Peyer's patch (tissue), 4 donors: ENCODE results near the gene ZNF787. TPM values are rescaled to one million over a fixed set of nuclear protein-coding genes. Genes with fewer than 3 reads are reported as not detected.
A peak's percentile ranks its signal among the peaks of the same experiment; 100 is the strongest.

Source experiments
- DNase-seq, 3 donors: peaks; one replicate each; pipeline ENCODE4 v3.0.0-alpha.2; 2017 to 2019
- H3K27ac ChIP-seq, 4 donors: fragments of 200-600 bp; sonication (generic); one replicate each; pipeline ENCODE4 v1.5.1; 2016 to 2019
- H3K27me3 ChIP-seq, 2 donors: fragments of 200-600 bp; sonication (generic); one replicate each; pipeline ENCODE4 v1.5.1; 2019
- H3K36me3 ChIP-seq, 3 donors: fragments of 200-600 bp; sonication (generic); one replicate each; pipeline ENCODE4 v1.5.1; 2016 to 2019
- H3K4me1 ChIP-seq, 4 donors: fragments of 200-600 bp; sonication (generic); one replicate each; pipeline ENCODE4 v1.5.1; 2016 to 2019
- H3K4me3 ChIP-seq, 4 donors: fragments of 200-600 bp; sonication (generic); 1 replicate in 3 of 4; 2 replicates in 1 of 4; pipeline ENCODE4 v1.5.1; 2016 to 2019; ENCODE audit warnings: mild to moderate bottlenecking in 1 of 4
- H3K9me3 ChIP-seq, 4 donors: fragments of 200-600 bp; sonication (generic); one replicate each; pipeline ENCODE4 v1.5.1; 2016 to 2019; ENCODE audit warnings: mild to moderate bottlenecking in 1 of 4
- CTCF ChIP-seq, 6 experiments: fragments of 450-650 bp in 4 of 6; fragments of 200-600 bp in 2 of 6; sonication (generic) in 1 of 6; IDR thresholded peaks; one replicate each; pipeline ENCODE4 v1.5.1; 2017 to 2019; ENCODE audit warnings: antibody characterized with exemption in 6 of 6, mild to moderate bottlenecking in 3 of 6, moderate library complexity in 1 of 6
- POLR2A ChIP-seq, 2 donors: fragments of 450-650 bp; IDR thresholded peaks; one replicate each; pipeline ENCODE4 v1.5.1; 2017; ENCODE audit warnings: antibody characterized with exemption in 2 of 2, mild to moderate bottlenecking in 2 of 2, moderate library complexity in 2 of 2
- total RNA-seq, 4 donors: library from RNA; depleted of rRNA; stranded (reverse); fragments of >200 nt; gene quantifications; one replicate each; pipeline ENCODE4 v1.1.0, GENCODE V29; 2016

Gene ZNF787
- total RNA-seq, 4 donors from 2014 or later: 19.0 to 42.1 (median 26.9) TPM

GRCh38 chr19:56115490-56115889 lies 5.6 kb downstream of the ZNF787 start:
- TF ChIP-seq POLR2A (IDR thresholded peaks at IDR 0.05) (no peak), CTCF (IDR thresholded peaks at IDR 0.05) (no peak)
- H3K4me1 ChIP-seq: peaks cover 21 to 87% (median 52%) of the 10 kb centered on the region in 4 donors
- H3K4me3 ChIP-seq: no peak overlapping the region
- no peaks in the 10 kb centered on the region for H3K27me3 ChIP-seq
- H3K36me3 ChIP-seq: peaks cover 0 to 6% (median 0%) of the 10 kb centered on the region in 3 donors
- DNase-seq: no peak
- H3K27ac ChIP-seq: no peak overlapping the region
- no peaks in the 10 kb centered on the region for H3K9me3 ChIP-seq

GRCh38 chr19:56114778-56115110 lies 6.4 kb downstream of the ZNF787 start:
- Histone ChIP-seq H3K4me1 (peaks cover 21 to 89% (median 52%) of the 10 kb centered on the region in 4 donors), H3K36me3 (peaks cover 0 to 6% (median 0%) of the 10 kb centered on the region in 3 donors), H3K9me3 (no peaks in the 10 kb centered on the region), H3K27ac (peak overlapping the region in 1 of 4 donors; percentile 19), H3K27me3 (no peaks in the 10 kb centered on the region), H3K4me3 (no peak overlapping the region)
- TF ChIP-seq POLR2A (IDR thresholded peaks at IDR 0.05) (no peak), CTCF (IDR thresholded peaks at IDR 0.05) (no peak)
- DNase-seq: no peak

GRCh38 chr19:56114051-56114777 lies 6.9 kb downstream of the ZNF787 start:
- Histone ChIP-seq H3K36me3 (peaks cover 0 to 6% (median 0%) of the 10 kb centered on the region in 3 donors), H3K9me3 (no peaks in the 10 kb centered on the region), H3K4me3 (no peak overlapping the region), H3K27ac (peak overlapping the region in 2 of 4 donors; percentile 19 to 76), H3K27me3 (no peaks in the 10 kb centered on the region), H3K4me1 (peaks cover 18 to 88% (median 47%) of the 10 kb centered on the region in 4 donors)
- TF ChIP-seq CTCF (IDR thresholded peaks at IDR 0.05) (no peak), POLR2A (IDR thresholded peaks at IDR 0.05) (no peak)
- no peak for DNase-seq

GRCh38 chr19:56113074-56113632 lies 7.9 kb downstream of the ZNF787 start:
- Histone ChIP-seq H3K4me1 (peaks cover 13 to 88% (median 43%) of the 10 kb centered on the region in 4 donors), H3K9me3 (no peaks in the 10 kb centered on the region), H3K36me3 (peaks cover 0 to 6% (median 0%) of the 10 kb centered on the region in 3 donors), H3K27ac (peak overlapping the region in 3 of 4 donors; percentile 26 to 79 (median 76)), H3K27me3 (no peaks in the 10 kb centered on the region), H3K4me3 (no peak overlapping the region)
- TF ChIP-seq CTCF (IDR thresholded peaks at IDR 0.05) (no peak), POLR2A (IDR thresholded peaks at IDR 0.05) (no peak)
- peak in 2 of 3 donors; percentile 68 to 73 for DNase-seq

- peaks cover 13 to 88% (median 43%) of the 10 kb centered on the region in 4 donors for H3K4me1 ChIP-seq
- peak in 2 of 3 donors; percentile 50 to 56 for DNase-seq
- H3K27ac ChIP-seq: peak overlapping the region; percentile 26 to 79 (median 58)
- H3K36me3 ChIP-seq: no peaks in the 10 kb centered on the region
- no peak overlapping the region for H3K4me3 ChIP-seq
- no peaks in the 10 kb centered on the region for H3K9me3 ChIP-seq
- no peaks in the 10 kb centered on the region for H3K27me3 ChIP-seq
- TF ChIP-seq POLR2A (IDR thresholded peaks at IDR 0.05) (no peak), CTCF (IDR thresholded peaks at IDR 0.05) (no peak)
These were observed 8.8 kb downstream of the ZNF787 start for GRCh38 chr19:56112313-56112709.
